ENCODE results near the gene EXOSC5. TPM values are rescaled to one million over a fixed set of nuclear protein-coding genes. Genes with fewer than 3 reads are reported as not detected.
A peak's percentile ranks its signal among the peaks of the same experiment; 100 is the strongest.

Gene EXOSC5
- total RNA-seq, 4 donors from 2014 or later, result 28.6 to 34.5 (median 28.9) TPM

- no peak for DNase-seq (ENCODE audit: low spot score in 2 of 2)
- WGBS, 2 donors, result 69 to 83% methylated on average over 3 of the region's 3 CpGs
- intact Hi-C loops (cut with DNase I; ENCODE audit: low total_unique reads), result no loop called here
- no peak overlapping the region for H3K4me3 ChIP-seq (ENCODE audit: low read depth, poor library complexity, severe bottlenecking)
- TF ChIP-seq, protein P1, sequence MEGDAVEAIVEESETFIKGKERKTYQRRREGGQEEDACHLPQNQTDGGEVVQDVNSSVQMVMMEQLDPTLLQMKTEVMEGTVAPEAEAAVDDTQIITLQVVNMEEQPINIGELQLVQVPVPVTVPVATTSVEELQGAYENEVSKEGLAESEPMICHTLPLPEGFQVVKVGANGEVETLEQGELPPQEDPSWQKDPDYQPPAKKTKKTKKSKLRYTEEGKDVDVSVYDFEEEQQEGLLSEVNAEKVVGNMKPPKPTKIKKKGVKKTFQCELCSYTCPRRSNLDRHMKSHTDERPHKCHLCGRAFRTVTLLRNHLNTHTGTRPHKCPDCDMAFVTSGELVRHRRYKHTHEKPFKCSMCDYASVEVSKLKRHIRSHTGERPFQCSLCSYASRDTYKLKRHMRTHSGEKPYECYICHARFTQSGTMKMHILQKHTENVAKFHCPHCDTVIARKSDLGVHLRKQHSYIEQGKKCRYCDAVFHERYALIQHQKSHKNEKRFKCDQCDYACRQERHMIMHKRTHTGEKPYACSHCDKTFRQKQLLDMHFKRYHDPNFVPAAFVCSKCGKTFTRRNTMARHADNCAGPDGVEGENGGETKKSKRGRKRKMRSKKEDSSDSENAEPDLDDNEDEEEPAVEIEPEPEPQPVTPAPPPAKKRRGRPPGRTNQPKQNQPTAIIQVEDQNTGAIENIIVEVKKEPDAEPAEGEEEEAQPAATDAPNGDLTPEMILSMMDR (IDR thresholded peaks at IDR 0.05), result no peak
- no peak for TF ChIP-seq POLR2A (IDR thresholded peaks at IDR 0.05)
Measured at GRCh38 chr19:41355802-41356201, 41.4 kb downstream of the EXOSC5 start.

- H3K4me3 ChIP-seq (ENCODE audit: low read depth, poor library complexity, severe bottlenecking), result no peak overlapping the region
- intact Hi-C loops (cut with DNase I; ENCODE audit: low total_unique reads), result no loop called here
- DNase-seq (ENCODE audit: low spot score in 2 of 2), result no peak
- whole genome bisulfite sequencing, 2 donors, result 86 to 92% methylated on average over 1 of the region's 1 CpG
- TF ChIP-seq, protein P1 (IDR thresholded peaks at IDR 0.05), result no peak
- no peak for TF ChIP-seq POLR2A (IDR thresholded peaks at IDR 0.05)
Measured at GRCh38 chr19:41355035-41355434, 42.1 kb downstream of the EXOSC5 start.

- WGBS, 2 donors, result 86 to 90% methylated on average over 18 to 21 of the region's 23 CpGs
- no peak for DNase-seq (ENCODE audit: low spot score in 2 of 2)
- intact Hi-C loops (cut with DNase I; ENCODE audit: low total_unique reads), result no loop called here
Measured at GRCh38 chr19:41354343-41354953, 42.7 kb downstream of the EXOSC5 start.

GRCh38 chr19:41353466-41354342 is 43.5 kb downstream of the EXOSC5 start, which contains the start of gene TGFB1:
TGFB1 (minus strand) TSS chr19:41353922; CDS start chr19:41353044, 878 bp downstream.
- TF ChIP-seq POLR2A (IDR thresholded peaks at IDR 0.05), result no peak
- TF ChIP-seq, protein P1 (IDR thresholded peaks at IDR 0.05), result peak in 1 of 3 donors; percentile 79
- peak; percentile 82 to 98 for DNase-seq (ENCODE audit: low spot score in 2 of 2)
- peak within 1 kb of the TSS; percentile 61 for H3K4me3 ChIP-seq (ENCODE audit: low read depth, poor library complexity, severe bottlenecking)
- 1% methylated on average over 55 to 62 of the region's 78 CpGs for WGBS, 2 donors
- intact Hi-C loops (cut with DNase I; ENCODE audit: low total_unique reads), result no loop called here

More at GRCh38 chr19:41354343-41354953, 42.7 kb downstream of the EXOSC5 start:
- H3K4me3 ChIP-seq (ENCODE audit: low read depth, poor library complexity, severe bottlenecking), result no peak overlapping the region
- TF ChIP-seq POLR2A (IDR thresholded peaks at IDR 0.05), result no peak
- TF ChIP-seq, protein P1 (IDR thresholded peaks at IDR 0.05), result no peak

DNA sequence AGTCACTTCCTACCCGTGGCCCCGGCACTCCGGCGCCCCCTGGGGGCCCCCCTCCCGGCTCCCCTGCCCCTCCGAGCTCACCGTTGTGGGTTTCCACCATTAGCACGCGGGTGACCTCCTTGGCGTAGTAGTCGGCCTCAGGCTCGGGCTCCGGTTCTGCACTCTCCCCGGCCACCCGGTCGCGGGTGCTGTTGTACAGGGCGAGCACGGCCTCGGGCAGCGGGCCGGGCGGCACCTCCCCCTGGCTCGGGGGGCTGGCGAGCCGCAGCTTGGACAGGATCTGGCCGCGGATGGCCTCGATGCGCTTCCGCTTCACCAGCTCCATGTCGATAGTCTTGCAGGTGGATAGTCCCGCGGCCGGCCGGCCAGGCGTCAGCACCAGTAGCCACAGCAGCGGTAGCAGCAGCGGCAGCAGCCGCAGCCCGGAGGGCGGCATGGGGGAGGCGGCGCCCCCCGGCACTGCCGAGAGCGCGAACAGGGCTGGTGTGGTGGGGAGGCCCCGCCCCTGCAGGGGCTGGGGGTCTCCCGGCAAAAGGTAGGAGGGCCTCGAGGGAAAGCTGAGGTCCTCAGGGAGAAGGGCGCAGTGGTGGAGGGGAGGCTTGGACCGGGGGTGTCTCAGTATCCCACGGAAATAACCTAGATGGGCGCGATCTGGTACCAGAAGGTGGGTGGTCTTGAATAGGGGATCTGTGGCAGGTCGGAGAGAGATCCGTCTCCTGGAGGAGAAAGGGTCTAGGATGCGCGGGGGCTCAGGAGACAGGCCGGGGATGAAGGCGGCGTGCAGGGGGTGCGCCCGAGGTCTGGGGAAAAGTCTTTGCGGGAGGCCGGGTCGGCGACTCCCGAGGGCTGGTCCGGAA is 44.3 kb downstream of the EXOSC5 start:
- H3K4me3 ChIP-seq (ENCODE audit: low read depth, poor library complexity, severe bottlenecking), result peak overlapping the region; percentile 61
- WGBS, 2 donors, result 0 to 1% methylated on average over 56 to 57 of the region's 71 CpGs
- DNase-seq (ENCODE audit: low spot score in 2 of 2), result peak; percentile 66 to 94
- TF ChIP-seq, protein P1 (IDR thresholded peaks at IDR 0.05), result no peak
- TF ChIP-seq POLR2A (IDR thresholded peaks at IDR 0.05), result no peak
- intact Hi-C loops (cut with DNase I; ENCODE audit: low total_unique reads), result no loop called here
